HL-60 (cell line): ENCODE measurements around the gene LOC101059915.

ENCODE experiments used
- DNase-seq, 2 experiments: peaks; one replicate each; pipeline ENCODE4 v3.0.0-alpha.2; 2010 to 2020; ENCODE audit warnings: low read depth in 1 of 2, low spot score in 1 of 2
- H3K27ac ChIP-seq: fragments of 250-450 bp; sonication (Bioruptor Pico); replicated peaks from 2 replicates; pipeline ENCODE4 v1.5.1; 2020; ENCODE audit warnings: mild to moderate bottlenecking, moderate library complexity
- H3K27me3 ChIP-seq: fragments of 250-450 bp; sonication (Bioruptor Pico); 2 replicates; pipeline ENCODE4 v1.5.1; 2021; ENCODE audit warnings: mild to moderate bottlenecking, moderate library complexity; ENCODE audit not compliant: insufficient read depth, poor library complexity, severe bottlenecking
- H3K4me3 ChIP-seq: replicated peaks from 2 replicates; pipeline ENCODE4 v1.5.1; 2011; ENCODE audit warnings: mild to moderate bottlenecking, control low read depth, low read length; ENCODE audit not compliant: insufficient read depth
- GABPA ChIP-seq: IDR thresholded peaks from 2 replicates; pipeline ENCODE4 v1.6.1; 2012; ENCODE audit warnings: low read depth
- POLR2AphosphoS5 ChIP-seq: IDR thresholded peaks from 2 replicates; pipeline ENCODE4 v1.6.1; 2012; ENCODE audit warnings: low read depth
- SPI1 ChIP-seq: IDR thresholded peaks from 2 replicates; pipeline ENCODE4 v1.6.1; 2012; ENCODE audit warnings: low read depth, mild to moderate bottlenecking, borderline replicate concordance
- TF ChIP-seq, protein P1 (sequence below): IDR thresholded peaks from 2 replicates; pipeline ENCODE4 v1.6.1; 2012; ENCODE audit warnings: low read depth; ENCODE audit not compliant: insufficient replicate concordance
- TF ChIP-seq, protein P2 (sequence below): IDR thresholded peaks from one replicate; pipeline ENCODE4 v1.5.1; 2011; ENCODE audit warnings: low read length, control low read depth, inconsistent platforms; ENCODE audit not compliant: insufficient read depth

The LOC101059915 gene

DNA sequence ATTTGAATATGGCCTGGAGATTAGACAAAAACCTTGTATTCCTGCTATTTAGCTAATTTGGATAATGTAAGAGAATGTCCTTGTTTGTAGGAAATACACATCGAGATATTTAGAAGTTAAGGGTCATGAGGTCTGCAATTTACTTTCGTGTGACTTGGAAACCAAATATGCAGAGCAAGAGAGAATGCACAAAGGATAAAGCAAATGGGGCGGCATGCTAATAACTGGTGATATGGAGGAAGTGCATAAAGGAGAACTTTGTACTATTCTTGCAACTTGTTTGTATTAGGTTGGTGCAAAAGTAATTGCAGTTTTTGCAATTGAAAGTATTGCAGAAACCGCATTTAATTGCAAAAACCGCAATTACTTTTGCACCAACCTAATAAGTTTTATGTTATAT, 41.9 kb upstream of the LOC101059915 start:
- no peak for TF ChIP-seq GABPA
- TF ChIP-seq, protein P1, sequence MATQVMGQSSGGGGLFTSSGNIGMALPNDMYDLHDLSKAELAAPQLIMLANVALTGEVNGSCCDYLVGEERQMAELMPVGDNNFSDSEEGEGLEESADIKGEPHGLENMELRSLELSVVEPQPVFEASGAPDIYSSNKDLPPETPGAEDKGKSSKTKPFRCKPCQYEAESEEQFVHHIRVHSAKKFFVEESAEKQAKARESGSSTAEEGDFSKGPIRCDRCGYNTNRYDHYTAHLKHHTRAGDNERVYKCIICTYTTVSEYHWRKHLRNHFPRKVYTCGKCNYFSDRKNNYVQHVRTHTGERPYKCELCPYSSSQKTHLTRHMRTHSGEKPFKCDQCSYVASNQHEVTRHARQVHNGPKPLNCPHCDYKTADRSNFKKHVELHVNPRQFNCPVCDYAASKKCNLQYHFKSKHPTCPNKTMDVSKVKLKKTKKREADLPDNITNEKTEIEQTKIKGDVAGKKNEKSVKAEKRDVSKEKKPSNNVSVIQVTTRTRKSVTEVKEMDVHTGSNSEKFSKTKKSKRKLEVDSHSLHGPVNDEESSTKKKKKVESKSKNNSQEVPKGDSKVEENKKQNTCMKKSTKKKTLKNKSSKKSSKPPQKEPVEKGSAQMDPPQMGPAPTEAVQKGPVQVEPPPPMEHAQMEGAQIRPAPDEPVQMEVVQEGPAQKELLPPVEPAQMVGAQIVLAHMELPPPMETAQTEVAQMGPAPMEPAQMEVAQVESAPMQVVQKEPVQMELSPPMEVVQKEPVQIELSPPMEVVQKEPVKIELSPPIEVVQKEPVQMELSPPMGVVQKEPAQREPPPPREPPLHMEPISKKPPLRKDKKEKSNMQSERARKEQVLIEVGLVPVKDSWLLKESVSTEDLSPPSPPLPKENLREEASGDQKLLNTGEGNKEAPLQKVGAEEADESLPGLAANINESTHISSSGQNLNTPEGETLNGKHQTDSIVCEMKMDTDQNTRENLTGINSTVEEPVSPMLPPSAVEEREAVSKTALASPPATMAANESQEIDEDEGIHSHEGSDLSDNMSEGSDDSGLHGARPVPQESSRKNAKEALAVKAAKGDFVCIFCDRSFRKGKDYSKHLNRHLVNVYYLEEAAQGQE: no peak
- TF ChIP-seq SPI1: no peak
- TF ChIP-seq POLR2AphosphoS5: no peak
- TF ChIP-seq, protein P2, sequence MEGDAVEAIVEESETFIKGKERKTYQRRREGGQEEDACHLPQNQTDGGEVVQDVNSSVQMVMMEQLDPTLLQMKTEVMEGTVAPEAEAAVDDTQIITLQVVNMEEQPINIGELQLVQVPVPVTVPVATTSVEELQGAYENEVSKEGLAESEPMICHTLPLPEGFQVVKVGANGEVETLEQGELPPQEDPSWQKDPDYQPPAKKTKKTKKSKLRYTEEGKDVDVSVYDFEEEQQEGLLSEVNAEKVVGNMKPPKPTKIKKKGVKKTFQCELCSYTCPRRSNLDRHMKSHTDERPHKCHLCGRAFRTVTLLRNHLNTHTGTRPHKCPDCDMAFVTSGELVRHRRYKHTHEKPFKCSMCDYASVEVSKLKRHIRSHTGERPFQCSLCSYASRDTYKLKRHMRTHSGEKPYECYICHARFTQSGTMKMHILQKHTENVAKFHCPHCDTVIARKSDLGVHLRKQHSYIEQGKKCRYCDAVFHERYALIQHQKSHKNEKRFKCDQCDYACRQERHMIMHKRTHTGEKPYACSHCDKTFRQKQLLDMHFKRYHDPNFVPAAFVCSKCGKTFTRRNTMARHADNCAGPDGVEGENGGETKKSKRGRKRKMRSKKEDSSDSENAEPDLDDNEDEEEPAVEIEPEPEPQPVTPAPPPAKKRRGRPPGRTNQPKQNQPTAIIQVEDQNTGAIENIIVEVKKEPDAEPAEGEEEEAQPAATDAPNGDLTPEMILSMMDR: no peak
- DNase-seq: no peak

DNA sequence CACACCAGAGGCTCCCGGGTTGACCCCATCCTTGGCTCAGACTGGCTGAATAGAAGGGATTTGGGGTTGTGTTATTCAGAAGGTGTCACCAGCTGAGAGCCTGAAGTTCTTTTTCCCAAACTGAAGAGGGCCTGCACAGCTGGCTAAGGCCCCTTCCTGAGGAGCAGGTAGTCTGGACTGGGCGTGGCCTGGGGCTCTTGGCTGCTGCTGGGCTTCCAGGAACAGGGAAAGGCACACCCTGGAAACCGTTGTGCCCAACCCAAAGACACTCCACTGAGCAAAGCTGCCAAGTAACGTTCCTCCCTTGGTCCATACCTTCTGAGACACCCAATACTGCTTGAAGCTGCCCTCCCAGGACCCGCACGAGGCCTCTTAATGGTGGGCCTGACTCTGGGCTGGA, 40.8 kb upstream of the LOC101059915 start:
- H3K4me3 ChIP-seq: no peak overlapping the region
- H3K27me3 ChIP-seq: no peaks in the 10 kb centered on the region

More for the DNA sequence above, 41.9 kb upstream of the LOC101059915 start:
- no peak overlapping the region for H3K4me3 ChIP-seq
- no peaks in the 10 kb centered on the region for H3K27me3 ChIP-seq
- no peak overlapping the region for H3K27ac ChIP-seq

DNA sequence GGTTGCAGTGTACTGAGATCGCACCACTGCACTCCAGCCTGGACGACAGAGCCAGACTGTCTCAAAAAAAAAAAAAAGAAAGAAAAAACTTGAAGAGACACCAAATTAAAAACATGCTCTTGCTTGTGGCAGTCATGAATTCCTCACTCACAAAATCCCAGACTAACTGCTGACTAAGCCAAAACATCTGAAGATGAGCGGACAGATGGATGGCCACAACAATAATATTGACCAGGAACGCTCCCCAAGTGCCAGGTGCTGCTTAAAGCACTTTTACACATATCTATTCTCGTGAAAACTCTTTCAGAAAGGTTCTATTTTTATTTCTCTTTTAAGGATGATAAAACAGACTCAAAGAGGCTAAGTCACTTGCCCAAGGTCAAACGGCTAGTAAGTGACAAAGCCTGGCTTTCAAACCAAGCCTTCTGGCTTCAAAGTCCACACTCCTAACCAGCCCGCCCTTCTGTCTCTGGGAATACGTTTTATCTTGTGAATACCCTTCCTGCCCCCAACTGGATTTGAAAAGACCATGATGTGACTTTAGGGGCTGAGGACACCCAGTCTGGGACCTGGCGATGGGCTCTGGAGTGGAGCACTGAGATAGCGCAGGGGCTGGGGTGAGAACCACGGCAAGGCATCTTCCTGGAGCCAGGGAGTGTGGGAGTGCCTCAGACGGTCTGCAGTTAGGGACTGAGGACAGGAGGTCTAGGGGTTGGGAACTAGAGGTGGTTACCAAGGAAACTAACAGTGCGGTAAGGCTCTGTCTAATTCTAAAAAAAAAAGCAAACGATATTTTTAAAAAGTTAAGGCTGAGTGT, 39.5 kb upstream of the LOC101059915 start:
- Histone ChIP-seq H3K27ac (no peak overlapping the region), H3K27me3 (no peaks in the 10 kb centered on the region), H3K4me3 (no peak overlapping the region)
- TF ChIP-seq POLR2AphosphoS5 (no peak), GABPA (no peak), SPI1 (no peak)
- TF ChIP-seq, protein P2: no peak
- TF ChIP-seq, protein P1: no peak
- DNase-seq: no peak

More for the DNA sequence above, 40.8 kb upstream of the LOC101059915 start:
- H3K27ac ChIP-seq: no peak overlapping the region
- TF ChIP-seq SPI1 (no peak), GABPA (no peak), POLR2AphosphoS5 (no peak)
- TF ChIP-seq, protein P1: no peak
- TF ChIP-seq, protein P2: no peak
- no peak for DNase-seq
